HuH-7.5 (cell line): ENCODE measurements around the gene SLC36A2.
"Not testable (repeated sequence)": the region's sequence is repeated elsewhere in the genome, so short reads cannot be mapped to it uniquely, and the experiment has no call there.

Source experiments
- DNase-seq: peaks from one replicate; pipeline ENCODE4 v3.0.0; 2011; ENCODE audit warnings: low spot score

SLC36A2 gene

GRCh38 chr5:151347369-151347768, at the start of gene SLC36A2:
TSS of gene SLC36A2 (minus strand) at chr5:151347559. CDS start at chr5:151347460, 99 bp downstream.
- DNase-seq: no peak

GRCh38 chr5:151388960-151389359, 41.6 kb upstream of the SLC36A2 start:
- DNase-seq: no peak

DNA sequence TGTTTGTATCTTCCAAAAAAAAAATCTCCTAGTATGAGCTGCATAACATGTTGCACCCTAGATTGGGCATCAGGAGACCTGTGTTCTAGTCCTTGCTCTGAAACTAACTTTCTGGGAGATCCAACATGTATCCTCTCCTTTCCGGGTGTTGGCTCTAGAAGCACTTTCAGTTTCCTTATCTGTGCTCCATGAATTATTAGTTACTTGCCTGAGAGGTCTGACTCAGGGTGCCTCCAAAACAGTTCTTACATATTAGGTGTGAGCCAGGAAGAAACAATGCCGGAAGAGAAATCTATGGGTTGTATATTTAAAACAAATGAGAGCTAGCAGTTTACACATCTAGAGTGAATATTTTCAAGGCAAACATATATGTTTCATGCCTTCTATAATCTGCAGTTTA, 36.7 kb upstream of the SLC36A2 start:
- DNase-seq: no peak

DNA sequence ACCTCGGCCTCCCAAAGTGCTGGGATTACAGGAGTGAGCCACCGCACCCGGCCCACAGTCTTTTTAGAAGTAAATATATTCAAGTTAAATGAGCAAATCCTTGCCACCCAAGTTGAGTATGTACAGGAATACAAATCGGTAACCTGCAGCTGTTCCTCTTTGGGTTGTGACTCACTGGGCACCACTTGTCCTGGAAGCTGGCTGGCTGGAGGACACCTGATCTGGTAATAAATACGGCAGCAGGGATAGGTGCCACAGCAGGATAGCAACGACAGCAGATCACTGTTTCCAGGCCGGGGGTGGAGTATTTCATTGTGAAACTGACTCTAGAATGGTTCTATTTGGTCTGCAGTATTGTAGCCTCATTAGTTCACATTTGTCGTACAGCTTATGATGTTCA, 35.7 kb upstream of the SLC36A2 start:
- no peak for DNase-seq

DNA sequence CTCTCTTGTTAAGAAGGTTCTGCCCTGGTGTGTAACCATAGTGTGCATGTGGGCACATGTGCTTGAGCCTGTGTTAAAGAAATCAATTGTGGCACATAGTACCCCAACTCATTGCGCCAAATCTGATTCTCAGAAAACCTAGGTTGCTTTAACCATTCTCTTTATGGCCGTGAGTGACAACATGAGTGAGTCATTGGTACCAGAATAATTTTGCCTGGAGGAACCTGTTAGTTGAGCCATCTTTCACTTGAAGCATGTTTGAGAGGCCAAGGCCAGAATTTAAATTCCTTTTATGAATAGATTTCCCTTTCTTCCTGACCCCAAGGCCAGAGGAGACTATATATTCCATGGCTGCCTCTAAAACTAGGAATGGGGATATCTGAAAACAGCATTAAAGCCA, 35.2 kb upstream of the SLC36A2 start:
- DNase-seq: no peak

- no peak for DNase-seq
These were observed 34.5 kb upstream of the SLC36A2 start for GRCh38 chr5:151381899-151382298.

DNA sequence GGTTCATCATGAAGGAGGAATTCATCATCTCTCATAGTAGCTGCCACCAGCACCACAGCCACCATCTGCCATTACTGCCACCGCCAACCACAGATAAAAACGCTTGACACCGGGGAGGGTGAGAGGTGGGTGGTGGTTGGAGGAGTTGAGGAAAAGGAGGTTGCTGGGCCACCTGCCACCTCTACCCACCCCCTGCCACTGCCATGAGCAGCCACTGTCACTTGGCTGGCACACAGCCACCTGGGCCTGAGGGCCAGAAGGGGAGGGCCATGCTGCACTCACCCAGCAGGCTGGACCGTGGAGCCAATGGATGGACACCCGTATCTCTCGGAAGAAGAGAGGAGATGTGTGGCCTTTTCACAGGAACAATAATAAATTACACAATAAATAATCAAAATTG, 31.3 kb upstream of the SLC36A2 start:
- DNase-seq: no peak

GRCh38 chr5:151374539-151374938, 27.2 kb upstream of the SLC36A2 start:
- no peak for DNase-seq

DNA sequence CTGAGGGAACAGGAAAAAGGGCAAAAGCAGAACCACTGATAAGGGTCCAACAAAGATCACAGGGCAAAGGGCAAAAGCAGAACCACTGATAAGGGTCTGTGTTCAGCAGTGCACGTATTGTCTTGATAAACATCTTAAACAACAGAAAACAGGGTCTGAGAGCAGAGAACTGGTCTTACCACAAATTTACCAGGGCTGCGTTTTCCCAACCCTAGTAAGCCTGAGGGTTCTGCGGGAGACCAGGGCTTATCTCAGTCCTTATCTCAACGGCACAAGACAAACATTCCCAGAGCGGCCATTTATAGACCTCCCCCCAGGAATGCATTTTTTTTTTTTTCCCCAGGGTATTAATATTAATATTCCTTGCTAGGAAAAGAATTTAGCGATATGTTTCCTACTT, 19.7 kb upstream of the SLC36A2 start:
- not testable (repeated sequence) for DNase-seq

- DNase-seq: no peak
These were observed 16.3 kb upstream of the SLC36A2 start for GRCh38 chr5:151363673-151364072.

- DNase-seq: no peak
These were observed 15.6 kb upstream of the SLC36A2 start for GRCh38 chr5:151362970-151363369.

DNA sequence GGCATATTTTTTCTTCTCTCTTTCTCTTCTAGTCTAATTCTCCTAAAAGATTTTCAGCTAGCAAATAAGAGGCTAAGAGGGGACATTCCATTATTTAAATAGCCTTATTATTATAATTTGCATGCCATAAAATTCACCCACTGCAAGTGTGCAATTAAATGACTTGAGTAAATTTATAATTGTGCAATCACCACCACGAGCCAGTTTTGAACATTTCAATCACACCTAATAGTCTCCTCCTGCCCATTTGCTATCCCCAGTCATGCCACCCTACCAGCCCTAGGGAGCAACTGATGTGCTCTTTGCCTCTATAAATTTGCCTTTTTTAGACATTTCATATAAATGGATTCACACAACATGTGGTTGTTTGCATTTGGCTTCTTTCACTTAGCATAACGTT, 12.0 kb upstream of the SLC36A2 start:
- no peak for DNase-seq

DNA sequence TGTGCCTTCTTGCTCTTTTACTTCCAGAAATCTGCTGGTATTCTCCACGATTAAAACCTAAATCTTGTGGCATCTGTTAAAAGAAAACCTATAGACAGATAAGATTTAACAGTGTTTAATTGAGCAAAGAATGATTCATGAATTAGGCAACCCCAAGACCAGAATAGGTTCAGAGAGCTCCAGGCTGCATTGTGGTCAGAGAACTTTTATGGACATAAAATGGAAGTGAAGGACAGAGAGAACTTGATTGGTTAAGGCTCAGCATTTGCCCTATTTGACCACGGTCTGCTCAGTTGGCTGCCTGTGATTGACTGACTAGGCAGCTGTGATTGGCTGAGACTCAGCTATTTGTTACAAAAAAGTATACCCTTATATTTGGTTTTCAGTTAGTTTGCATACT, 10.4 kb upstream of the SLC36A2 start:
- DNase-seq: no peak

DNA sequence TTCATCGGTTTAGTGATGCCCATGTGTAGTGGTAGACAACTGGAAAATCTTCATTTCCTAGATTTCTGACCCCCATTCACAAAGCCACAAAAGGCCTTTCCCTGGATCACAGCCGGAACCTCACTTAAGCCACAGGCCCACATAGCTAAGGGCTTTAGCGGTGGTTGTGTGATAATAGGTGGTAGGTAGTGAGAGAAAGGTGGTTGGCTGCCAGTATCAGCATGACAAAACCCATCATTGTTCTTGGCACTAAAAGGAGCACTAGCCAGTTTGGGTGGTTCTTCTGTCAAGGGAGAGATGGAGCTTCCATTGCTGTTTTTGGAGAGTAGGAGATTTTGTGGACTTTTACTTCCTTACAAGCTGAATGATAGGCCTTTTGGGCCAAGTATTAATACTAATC, 9.7 kb upstream of the SLC36A2 start:
- DNase-seq: no peak

DNA sequence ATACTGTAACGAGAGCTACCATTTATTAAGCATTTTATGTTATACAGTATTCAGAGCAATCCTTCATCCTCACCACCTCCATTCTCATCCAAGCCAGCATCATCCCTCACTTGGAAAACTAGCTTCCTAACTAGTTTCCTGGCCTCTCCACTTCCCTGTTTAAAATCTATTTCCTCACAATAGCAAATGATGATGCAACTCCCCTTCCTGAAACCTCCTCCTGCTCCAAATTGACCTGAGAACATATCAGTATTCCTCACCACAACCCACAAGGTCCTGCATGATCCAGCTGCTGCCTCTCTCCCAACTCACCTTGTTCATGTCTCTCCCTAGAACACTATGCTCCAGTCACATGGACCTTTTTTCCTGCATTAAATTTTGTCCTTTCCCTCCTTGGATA, 4.3 kb upstream of the SLC36A2 start:
- no peak for DNase-seq

GRCh38 chr5:151348789-151349188, 1.4 kb upstream of the SLC36A2 start:
- DNase-seq: no peak

DNA sequence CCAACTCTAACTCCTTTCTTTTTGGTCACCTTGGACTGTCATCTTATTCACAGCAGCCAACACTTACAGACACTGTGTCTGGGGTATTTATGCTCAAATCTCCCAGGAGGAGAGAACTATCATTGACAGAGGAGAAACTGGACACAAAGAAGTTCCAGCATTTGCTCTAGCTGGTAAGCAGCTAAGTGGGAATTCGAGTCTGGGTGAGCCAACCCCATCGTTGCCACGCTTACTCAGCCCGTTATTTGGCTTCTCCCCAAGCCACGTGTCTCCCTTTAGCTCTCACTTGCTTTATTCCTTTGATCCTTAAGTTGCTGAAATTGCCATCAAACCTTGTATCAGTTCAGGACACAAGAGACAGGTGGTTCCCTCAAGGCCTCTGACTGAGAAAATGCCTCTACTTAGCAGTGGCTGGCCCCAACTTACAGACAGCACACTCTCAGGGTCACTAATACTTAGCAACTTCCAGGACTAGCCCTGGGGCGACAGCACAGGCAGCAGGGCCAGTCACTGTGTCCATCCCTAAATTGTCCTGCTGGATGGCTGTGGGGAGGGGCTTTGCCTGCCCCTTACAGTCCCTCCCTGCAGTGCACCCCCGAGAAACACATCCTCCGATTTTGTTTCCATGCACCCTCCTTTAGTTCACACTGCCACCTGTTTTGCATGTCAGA, 1.4 kb downstream of the SLC36A2 start:
- DNase-seq: no peak

DNA sequence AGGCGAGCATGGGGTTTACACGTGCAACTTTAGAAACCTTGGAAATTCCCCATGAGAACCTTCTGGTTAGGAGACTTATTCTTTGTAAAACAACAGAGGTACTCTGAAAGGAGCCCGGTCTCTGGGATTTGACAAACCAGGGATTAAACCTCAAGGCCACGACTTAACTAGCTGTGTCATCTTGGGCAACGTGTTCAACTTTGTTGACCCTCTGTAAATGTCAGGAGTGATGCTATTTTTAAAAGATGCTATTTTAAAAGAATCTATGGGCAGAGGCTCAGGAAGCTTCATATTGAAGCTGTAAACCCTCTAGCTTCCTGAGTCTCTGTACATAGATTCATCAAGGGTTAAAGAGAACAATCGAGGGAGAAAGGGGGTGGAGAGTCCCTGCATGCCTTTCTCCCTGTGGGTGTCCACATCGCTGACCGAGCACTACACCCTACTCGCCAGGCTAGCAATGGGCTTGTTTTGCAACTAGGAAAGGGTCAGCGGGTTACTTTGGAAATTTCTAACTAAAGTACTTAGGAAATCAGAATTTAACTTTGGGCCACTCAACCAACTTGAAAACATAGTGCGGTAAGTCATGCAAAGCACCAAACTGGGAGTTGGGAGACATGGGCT, 2.1 kb downstream of the SLC36A2 start:
- DNase-seq: no peak

- no peak for DNase-seq
These were observed 3.3 kb downstream of the SLC36A2 start for GRCh38 chr5:151344088-151344487.

DNA sequence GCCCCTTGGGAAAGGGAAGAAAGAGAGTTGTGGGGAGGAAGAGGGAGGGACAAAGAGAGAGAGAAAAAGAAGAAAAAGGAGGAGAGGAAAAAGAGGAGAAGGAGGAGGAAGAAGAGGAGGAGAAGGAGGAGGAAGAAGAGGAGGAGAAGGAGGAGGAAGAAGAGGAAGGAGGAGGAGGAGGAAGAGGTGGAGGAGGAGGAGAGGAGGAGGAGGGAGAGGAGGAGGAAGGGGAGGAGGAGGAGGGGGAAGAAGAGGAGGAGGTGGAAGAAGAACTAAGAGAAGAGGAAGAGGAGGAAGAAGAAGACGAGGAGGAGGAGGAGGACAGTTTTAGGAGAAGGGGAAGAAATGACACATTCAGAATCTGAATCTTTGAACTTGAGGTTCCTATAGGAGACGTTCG, 7.4 kb downstream of the SLC36A2 start:
- no peak for DNase-seq

DNA sequence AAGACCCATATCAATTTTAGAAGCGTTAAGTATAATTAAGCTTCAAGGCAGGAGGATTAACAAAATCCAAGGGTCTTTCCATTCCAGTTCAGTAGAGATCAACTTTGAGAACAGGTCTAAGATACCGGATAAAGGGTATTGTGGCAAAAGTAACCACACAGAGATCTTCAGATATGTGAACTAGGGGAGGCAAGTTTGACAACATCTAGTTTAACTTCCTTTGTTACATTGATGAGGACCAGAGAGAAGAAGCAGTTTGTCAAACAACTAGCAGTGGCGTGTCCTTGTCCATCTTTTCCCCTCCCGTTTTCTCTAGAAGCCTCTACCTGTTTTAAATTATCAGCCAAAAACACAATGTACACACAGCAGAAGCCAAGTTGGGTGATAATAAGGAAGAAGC, 8.6 kb downstream of the SLC36A2 start:
- no peak for DNase-seq

- no peak for DNase-seq
These were observed 14.5 kb downstream of the SLC36A2 start for GRCh38 chr5:151332857-151333256.

DNA sequence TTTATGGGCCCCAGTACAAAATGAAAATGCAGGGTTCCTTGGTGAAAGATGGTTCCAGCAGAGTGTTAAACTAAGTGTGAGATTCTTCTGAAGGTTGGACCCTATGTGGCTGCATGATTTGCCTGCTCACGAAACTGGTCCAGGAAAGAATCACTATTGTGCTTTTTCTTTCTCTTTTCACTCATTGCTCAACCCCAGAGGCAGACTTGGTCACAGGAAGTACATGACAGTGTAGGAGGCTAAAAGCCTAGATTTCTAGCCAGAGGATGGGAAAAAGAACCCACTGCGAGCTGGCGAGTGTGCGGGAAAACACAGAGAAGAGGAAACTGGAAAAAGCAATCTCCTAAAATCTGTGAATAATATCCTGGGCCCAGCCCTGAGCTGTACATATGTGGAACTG, 18.6 kb downstream of the SLC36A2 start:
- DNase-seq: no peak

DNA sequence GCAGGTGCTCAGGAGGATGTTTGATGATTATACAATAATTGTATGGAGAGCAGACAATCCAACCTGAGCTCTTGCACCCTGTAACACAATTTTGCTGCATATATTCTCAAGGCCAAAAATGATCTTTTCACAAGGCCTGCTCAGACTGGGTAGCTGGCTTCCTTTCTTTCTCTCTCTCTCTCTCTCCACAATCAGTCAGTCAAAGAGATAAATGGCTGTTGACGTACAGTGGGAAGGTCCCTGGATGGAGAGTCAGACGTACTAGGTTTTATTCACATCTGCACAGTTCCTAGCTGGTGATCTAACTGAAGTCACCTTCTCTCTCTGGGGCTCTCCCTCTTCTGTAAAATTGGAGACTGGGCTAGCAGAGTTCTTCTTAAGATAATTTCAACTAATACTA, 19.8 kb downstream of the SLC36A2 start:
- no peak for DNase-seq
